ENCODE data around the gene UMODL1.

The UMODL1 gene

DNA sequence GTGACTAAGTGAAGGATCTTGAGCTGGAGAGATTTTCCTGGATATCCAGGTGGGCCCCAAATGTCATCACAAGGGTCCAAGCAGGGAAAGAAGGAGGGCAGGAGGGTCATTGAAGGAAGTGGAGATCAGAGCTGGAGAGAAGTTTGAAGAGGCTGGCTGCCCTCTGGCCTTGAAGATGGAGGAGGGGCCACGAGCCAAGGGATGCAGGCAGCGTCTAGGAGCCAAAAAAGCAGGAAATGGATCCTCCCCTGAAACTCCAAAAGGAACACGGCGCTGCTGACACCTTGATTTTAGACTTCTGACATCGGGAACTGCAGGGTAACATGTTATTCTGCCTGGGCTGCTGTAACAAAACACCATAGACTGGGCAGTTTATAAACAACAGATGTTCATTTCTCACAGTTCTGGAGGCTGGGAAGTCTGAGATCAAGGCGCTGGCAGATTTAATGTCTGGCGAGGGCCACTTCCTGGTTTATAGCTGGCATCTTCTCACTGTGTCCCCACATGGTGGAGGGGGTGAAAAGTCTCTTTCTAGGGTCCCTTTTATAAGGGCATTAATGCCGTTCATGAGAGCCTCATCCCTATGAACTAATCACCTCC, 32.2 kb upstream of the UMODL1 start:
- in situ Hi-C loops (cut with MboI; ENCODE audit: low sequenced_read_pairs, unreplicated experiment): no loop called here
- TF ChIP-seq CTCF (IDR thresholded peaks at IDR 0.05; ENCODE audit: borderline replicate concordance, control extremely low read depth, extremely low read depth, insufficient read depth, missing control alignments): no peak
- DNase-seq (ENCODE audit: low spot score): no peak

- no peak for TF ChIP-seq CTCF (IDR thresholded peaks at IDR 0.05; ENCODE audit: borderline replicate concordance, control extremely low read depth, extremely low read depth, insufficient read depth, missing control alignments)
- in situ Hi-C loops (cut with MboI; ENCODE audit: low sequenced_read_pairs, unreplicated experiment): no loop called here
- DNase-seq (ENCODE audit: low spot score): no peak
Observed at GRCh38 chr21:42039470-42039901, 31.6 kb upstream of the UMODL1 start.

DNA sequence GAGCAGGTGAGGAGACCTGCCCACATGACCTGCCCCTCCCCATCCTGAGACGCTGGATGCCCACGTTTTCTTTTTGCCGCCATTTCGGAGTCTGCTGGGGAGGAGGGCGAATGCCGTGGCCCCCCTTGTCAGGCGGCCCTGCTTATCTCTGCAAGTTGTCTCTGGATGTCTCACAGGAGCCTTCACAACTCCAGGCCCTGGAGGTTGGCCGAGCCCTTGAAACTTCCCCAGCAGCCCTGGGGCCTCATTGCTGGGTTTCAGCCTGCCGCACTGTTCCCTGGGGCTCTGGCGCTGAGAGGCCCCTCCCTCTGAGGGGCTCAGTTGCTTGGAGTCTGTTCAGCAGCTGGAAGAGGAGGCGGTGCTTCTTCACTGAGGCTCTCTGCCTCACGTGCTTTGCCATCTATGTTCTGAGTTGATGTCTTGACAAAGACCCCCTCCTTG, 31.2 kb upstream of the UMODL1 start:
- in situ Hi-C loops (cut with MboI; ENCODE audit: low sequenced_read_pairs, unreplicated experiment): no loop called here
- no peak for DNase-seq (ENCODE audit: low spot score)
- no peak for TF ChIP-seq CTCF (IDR thresholded peaks at IDR 0.05; ENCODE audit: borderline replicate concordance, control extremely low read depth, extremely low read depth, insufficient read depth, missing control alignments)

DNA sequence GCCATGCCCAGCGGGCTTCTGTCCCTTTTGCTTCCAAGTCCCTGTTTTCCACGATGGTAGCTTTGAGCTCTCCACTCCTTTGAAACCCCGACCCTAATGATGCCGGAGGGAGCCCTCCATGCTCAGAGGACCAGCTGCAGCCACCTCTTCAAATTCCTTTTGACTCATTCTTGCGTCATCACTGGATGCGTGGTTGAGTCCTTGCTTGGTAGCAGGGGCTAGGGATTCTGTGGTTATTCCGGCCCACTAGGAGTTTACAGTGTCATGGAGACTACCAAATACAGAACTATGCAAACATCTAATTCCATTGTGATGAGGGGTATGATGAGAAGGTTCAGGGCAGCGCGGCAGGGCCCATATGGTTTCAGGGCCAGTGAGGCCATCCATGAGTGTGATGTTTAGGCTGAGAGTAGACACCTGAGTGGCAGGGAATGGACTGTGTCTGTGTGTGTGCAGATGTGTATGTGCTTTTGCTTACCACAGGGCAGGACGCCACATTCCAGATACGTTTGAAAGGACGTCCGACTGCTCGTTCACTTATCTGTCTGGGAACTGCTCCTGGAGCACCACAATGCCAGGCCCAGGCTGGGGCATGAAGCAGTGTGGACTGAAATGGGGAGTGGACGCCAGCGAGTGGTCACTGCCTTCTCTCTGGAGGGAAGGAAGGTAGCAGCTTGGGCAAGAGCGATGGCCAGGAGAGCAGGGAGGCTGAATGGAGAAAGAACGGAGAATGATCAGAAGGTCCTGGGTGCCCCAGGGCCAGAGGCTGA, 30.5 kb upstream of the UMODL1 start:
- DNase-seq (ENCODE audit: low spot score): no peak
- in situ Hi-C loops (cut with MboI; ENCODE audit: low sequenced_read_pairs, unreplicated experiment): no loop called here
- no peak for TF ChIP-seq CTCF (IDR thresholded peaks at IDR 0.05; ENCODE audit: borderline replicate concordance, control extremely low read depth, extremely low read depth, insufficient read depth, missing control alignments)

- no peak for DNase-seq (ENCODE audit: low spot score)
- in situ Hi-C loops (cut with MboI; ENCODE audit: low sequenced_read_pairs, unreplicated experiment): no loop called here
- no peak for TF ChIP-seq CTCF (IDR thresholded peaks at IDR 0.05; ENCODE audit: borderline replicate concordance, control extremely low read depth, extremely low read depth, insufficient read depth, missing control alignments)
Observed at GRCh38 chr21:42041246-42041645, 29.9 kb upstream of the UMODL1 start.

- in situ Hi-C loops (cut with MboI; ENCODE audit: low sequenced_read_pairs, unreplicated experiment): no loop called here
- DNase-seq (ENCODE audit: low spot score): no peak
- TF ChIP-seq CTCF (IDR thresholded peaks at IDR 0.05; ENCODE audit: borderline replicate concordance, control extremely low read depth, extremely low read depth, insufficient read depth, missing control alignments): no peak
Observed at GRCh38 chr21:42041711-42042110, 29.4 kb upstream of the UMODL1 start.

All from GM13976 (cell line).